Effector memory CD4-positive, alpha-beta T cell (primary cell): ENCODE data around the gene UQCRQ.

Source experiments
- DNase-seq, 3 donors: peaks; one replicate each; pipeline ENCODE4 v3.0.0-alpha.2; 2020
- H3K27ac ChIP-seq: 2 replicates; pipeline ENCODE4 v1.7.0; 2013; ENCODE audit warnings: mild to moderate bottlenecking, low read length, moderate library complexity; ENCODE audit not compliant: insufficient read depth, poor library complexity, severe bottlenecking
- H3K27me3 ChIP-seq: replicated peaks from 2 replicates; pipeline ENCODE4 v1.7.0; 2013; ENCODE audit warnings: mild to moderate bottlenecking, low read length; ENCODE audit not compliant: insufficient read depth, control insufficient read depth, poor library complexity, severe bottlenecking
- H3K36me3 ChIP-seq: 2 replicates; pipeline ENCODE4 v1.7.0; 2013; ENCODE audit warnings: mild to moderate bottlenecking, low read length, moderate library complexity; ENCODE audit not compliant: control insufficient read depth, insufficient read depth
- H3K4me1 ChIP-seq: 2 replicates; pipeline ENCODE4 v1.7.0; 2013; ENCODE audit warnings: low read length, mild to moderate bottlenecking; ENCODE audit not compliant: control insufficient read depth, insufficient read depth, poor library complexity, severe bottlenecking
- H3K4me3 ChIP-seq: 2 replicates; pipeline ENCODE4 v1.7.0; 2013; ENCODE audit warnings: low read length, low read depth, mild to moderate bottlenecking; ENCODE audit not compliant: insufficient read depth, poor library complexity, severe bottlenecking
- H3K9me3 ChIP-seq: 2 replicates; pipeline ENCODE4 v1.7.0; 2013; ENCODE audit warnings: mild to moderate bottlenecking, low read length, moderate library complexity; ENCODE audit not compliant: control insufficient read depth
- total RNA-seq, 3 donors: gene quantifications; one replicate each; lab custom pipeline; 2026; lab: John Stamatoyannopoulos, UW

Gene UQCRQ
- total RNA-seq: 25.6 to 36.1 (median 26.9) reads per million in 3 donors

DNA sequence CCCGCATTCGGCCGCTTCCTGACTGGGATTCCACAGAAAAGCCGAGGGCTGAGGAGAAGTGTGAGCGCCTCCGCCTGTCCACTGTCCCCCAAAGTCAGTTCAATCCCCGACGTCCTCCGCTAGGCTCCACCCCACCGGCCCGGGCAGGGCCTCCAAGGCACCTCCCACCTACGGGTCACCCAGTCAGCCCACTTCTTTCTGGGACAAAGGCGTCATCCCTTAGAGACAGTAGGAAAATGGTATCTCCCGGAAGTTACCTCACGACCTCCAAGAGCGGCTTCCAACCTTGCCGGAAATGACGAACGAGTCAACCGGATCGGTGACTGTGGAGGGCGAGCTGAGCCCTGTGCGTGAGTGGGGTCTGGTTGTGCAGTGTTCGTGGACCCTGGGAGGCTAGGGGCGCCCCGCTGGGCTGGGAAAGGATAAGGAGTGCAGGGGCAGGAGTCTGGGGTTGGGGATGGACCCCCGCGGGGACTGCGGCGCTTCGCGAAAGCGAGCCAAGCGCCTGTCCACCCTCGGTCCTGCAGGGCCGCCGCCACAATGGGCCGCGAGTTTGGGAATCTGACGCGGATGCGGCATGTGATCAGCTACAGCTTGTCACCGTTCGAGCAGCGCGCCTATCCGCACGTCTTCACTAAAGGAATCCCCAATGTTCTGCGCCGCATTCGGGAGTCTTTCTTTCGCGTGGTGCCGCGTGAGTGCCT, at the start of gene UQCRQ, which contains the start of gene GDF9:
UQCRQ (plus strand) TSS at position 301 of the 704 bp plus-strand sequence; CDS start at position 541, 240 bp downstream.
GDF9 (minus strand) TSS at position 128 of the 704 bp plus-strand sequence. CDS start 1,936 bp downstream, outside the sequence.
- H3K27me3 ChIP-seq: no peaks in the 10 kb centered on the region
- H3K9me3 ChIP-seq: no peaks in the 10 kb centered on the region
- H3K4me3 ChIP-seq: peak within 1 kb of the TSS; percentile 74
- peaks cover 3% of the 10 kb centered on the region for H3K36me3 ChIP-seq
- H3K4me1 ChIP-seq: peaks cover 14% of the 10 kb centered on the region
- peak; percentile 86 to 93 (median 88) for DNase-seq
- peak within 1 kb of the TSS; percentile 88 for H3K27ac ChIP-seq

DNA sequence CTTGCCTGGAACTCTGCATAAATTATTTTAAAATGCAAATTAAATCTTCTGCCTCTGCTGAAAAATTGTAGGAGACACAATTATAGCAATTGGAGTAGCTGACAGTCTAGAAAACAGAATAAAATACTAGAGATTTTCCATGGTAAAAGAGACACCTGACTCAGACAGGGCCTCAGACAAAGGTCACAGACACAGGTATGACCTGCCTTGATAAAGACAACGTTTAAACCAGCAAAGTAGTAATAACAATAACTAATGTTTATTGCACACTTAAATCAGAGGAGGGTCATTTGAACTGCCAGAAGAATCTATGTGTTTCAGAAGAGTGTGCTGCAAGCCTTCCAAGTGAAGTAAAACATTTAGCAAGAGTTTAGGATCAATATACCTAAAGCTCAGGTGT, 49.4 kb upstream of the UQCRQ start:
- Histone ChIP-seq H3K27me3 (peaks cover 25% of the 10 kb centered on the region), H3K27ac (no peak overlapping the region), H3K9me3 (no peaks in the 10 kb centered on the region), H3K4me3 (no peak overlapping the region), H3K4me1 (peaks cover 17% of the 10 kb centered on the region), H3K36me3 (no peaks in the 10 kb centered on the region)
- no peak for DNase-seq

DNA sequence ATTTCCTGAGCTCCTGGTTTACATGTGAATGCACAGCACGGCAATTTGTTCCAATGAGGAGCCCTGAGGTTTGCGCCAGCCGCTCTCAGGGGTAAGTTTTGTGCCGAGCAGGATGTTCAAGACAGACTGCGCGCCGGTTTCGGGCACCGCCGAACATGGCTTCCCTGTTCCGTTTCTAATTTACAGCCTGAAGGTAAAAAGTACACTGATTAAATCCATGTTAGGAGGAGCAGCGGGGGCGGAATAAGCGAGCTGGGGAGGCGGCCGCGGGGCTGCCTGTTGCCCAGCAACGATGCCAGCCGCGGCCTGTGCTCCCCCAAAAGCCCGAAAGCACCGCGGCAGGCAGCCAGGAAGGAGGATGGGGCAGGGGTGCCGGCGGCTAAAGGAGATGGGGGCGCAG, 47.0 kb upstream of the UQCRQ start:
- Histone ChIP-seq H3K4me1 (peaks cover 3% of the 10 kb centered on the region), H3K9me3 (no peaks in the 10 kb centered on the region), H3K4me3 (peak overlapping the region; percentile 32), H3K27ac (no peak overlapping the region), H3K27me3 (peaks cover 9% of the 10 kb centered on the region), H3K36me3 (no peaks in the 10 kb centered on the region)
- no peak for DNase-seq

DNA sequence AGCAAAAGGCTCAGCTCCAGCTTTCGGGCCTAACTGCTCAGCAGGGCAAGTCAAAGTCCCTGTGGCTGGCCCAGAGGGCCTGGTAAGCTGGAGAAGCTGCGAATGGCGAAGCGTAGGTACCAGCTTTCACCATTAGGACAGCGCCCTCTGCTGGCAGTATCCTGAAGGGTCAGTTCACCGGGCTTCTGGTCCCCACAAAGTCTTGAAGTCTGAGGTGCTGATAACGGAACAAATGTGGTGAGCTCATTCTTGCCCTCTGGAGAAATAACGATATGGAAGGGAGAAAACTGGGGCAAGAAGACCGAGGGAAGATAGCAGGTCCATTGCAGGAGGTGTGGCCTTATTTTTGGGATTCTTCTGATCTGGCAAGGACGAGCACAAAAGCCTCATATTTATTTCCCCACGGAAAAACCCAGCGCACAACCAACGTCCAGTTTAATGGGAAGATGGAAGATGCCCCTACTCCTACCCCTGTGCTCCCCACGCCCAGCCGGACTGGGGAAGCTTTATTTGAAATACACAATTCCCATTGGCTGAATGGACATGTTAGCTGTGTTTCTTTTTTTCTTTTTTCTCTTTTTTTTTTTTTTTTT, 46.2 kb upstream of the UQCRQ start:
- Histone ChIP-seq H3K27ac (no peak overlapping the region), H3K9me3 (no peaks in the 10 kb centered on the region), H3K36me3 (no peaks in the 10 kb centered on the region), H3K4me3 (peak overlapping the region; percentile 32), H3K4me1 (peaks cover 4% of the 10 kb centered on the region), H3K27me3 (peaks cover 12% of the 10 kb centered on the region)
- DNase-seq: peak; percentile 60 to 82 (median 71)

DNA sequence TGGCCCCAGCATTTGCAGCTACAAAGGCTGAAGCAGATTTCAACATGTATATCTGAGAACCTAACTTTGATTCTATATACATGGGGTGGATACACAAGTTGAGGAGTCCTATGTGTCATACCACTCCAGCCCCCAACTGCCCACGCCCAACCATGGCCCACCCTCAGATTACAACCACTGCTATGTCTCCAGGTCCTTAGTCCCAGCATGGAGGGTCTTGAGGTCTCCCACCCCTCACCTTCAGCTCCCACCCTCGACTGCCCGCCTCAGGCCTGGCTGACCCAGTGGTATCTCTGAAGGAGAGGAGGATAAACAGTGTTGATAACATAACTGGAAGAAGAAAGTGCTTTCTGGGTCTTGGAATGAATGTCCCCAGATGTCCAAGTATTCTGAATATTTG, 45.1 kb upstream of the UQCRQ start:
- Histone ChIP-seq H3K27ac (no peak overlapping the region), H3K4me3 (no peak overlapping the region), H3K4me1 (peaks cover 6% of the 10 kb centered on the region), H3K27me3 (peaks cover 21% of the 10 kb centered on the region), H3K9me3 (no peaks in the 10 kb centered on the region), H3K36me3 (no peaks in the 10 kb centered on the region)
- no peak for DNase-seq

DNA sequence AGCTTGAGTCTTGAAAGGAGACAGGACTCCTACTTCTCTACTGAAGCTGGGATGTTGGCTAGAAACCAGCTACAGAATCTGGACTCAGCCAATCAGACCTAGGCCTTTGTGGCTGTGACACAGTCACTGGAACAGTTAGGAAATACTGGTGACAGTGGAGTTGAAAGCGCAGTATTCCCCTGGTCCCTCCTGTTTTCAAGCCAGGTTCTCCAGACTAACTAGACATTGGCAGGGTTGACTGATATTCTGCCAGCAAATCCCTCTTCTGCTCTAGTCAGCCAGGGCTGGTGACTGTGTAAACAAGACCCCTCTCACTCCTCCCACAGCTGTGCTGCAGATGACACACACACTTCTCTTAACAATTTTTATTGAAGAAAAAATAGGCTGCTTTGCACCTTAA, 44.7 kb upstream of the UQCRQ start:
- peaks cover 6% of the 10 kb centered on the region for H3K4me1 ChIP-seq
- peaks cover 26% of the 10 kb centered on the region for H3K27me3 ChIP-seq
- DNase-seq: no peak

DNA sequence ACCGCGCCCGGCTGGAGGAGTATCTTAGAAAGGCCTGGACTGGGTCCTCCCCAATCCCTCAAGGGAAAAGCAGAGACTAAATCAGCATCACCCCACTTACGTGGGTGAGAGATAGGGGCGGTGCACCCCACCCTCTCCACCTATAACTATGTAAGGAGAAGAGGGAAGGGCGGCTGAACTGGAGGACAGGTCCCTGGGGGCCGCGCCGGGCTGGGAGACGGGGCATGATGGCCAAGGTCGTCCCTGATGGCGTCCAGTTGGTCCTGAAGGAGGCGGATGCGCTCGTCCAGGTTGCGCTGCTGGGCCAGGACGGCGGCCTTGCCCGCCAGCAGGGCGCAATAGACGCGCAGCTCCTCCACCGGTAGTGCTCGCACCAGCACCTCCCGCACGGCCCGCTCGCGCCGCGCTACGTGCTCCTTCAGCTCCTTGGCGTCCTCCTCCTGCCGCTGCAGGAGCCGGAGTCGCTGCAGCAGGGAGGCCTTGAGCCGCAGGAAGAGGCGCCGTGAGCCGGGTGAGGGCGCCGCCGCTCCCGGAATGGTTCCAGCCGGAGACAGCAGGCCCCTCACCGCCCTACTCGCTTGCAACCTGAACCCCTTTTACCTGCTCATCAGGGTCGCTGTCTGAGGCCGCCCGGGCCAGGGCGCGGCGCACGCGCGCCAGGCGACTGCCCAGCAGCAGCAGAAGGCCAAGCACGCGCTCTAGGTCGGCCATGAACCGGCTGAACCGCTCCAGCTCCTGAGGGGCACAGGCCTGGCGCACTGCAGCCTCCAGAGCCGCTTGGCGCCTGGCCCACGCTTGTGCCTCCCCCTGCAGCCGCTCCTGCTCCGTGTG, 43.6 kb upstream of the UQCRQ start:
- peaks cover 30% of the 10 kb centered on the region for H3K27me3 ChIP-seq
- H3K27ac ChIP-seq: no peak overlapping the region
- no peaks in the 10 kb centered on the region for H3K9me3 ChIP-seq
- peaks cover 6% of the 10 kb centered on the region for H3K4me1 ChIP-seq
- no peaks in the 10 kb centered on the region for H3K36me3 ChIP-seq
- DNase-seq: no peak
- no peak overlapping the region for H3K4me3 ChIP-seq

More for the DNA sequence above, 44.7 kb upstream of the UQCRQ start:
- no peaks in the 10 kb centered on the region for H3K36me3 ChIP-seq
- no peaks in the 10 kb centered on the region for H3K9me3 ChIP-seq
- no peak overlapping the region for H3K27ac ChIP-seq
- no peak overlapping the region for H3K4me3 ChIP-seq

DNA sequence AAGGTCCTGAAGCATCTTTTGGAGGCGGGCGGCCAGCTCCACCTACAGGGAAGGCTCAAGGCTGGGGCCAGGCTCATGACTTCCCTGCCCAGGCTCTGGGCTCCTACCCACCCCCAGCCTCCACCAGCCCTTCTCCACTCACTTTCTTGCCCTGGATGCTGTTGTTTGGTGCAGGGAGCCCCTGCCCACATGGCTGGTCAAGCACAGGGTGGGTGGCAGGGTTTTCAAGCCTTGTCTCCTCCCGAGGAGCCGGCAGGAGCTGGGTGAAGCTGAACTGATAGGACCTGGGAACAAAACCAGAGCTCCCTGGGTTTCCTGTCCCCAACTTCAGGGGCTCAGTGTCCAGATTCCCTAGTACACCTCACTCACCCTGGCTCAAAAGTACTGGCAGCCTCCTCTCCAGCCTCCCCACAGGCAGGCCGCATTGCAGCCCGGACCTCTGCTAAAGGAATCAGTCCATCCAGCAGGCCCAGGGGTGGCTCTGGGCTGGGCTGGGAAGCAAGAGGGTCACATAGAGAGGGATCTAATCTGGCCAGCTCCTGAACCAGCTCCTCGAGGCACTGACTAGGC, 42.9 kb upstream of the UQCRQ start:
- Histone ChIP-seq H3K9me3 (no peaks in the 10 kb centered on the region), H3K27ac (no peak overlapping the region), H3K36me3 (no peaks in the 10 kb centered on the region), H3K4me3 (no peak overlapping the region), H3K4me1 (peaks cover 6% of the 10 kb centered on the region), H3K27me3 (peaks cover 30% of the 10 kb centered on the region)
- DNase-seq: no peak

DNA sequence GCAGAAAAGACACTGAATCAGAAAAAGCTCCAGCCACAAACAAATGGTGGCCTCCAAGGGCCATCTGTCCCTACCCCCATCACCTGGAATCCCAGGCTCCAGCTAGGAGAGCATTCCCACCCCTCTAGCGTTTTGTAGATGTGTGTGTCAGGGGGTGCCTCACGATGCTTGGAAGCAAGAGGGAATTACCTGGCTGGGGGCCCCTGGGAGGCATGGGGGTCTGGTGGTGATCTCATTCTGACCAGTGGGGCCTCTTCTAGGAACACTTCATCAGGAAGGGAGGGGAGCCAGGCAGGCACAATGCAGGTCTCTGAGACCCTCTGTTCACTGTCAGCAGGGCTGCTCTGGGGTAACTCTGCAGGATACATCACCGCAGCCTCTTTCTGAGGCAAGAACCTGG, 42.0 kb upstream of the UQCRQ start:
- DNase-seq: no peak
- Histone ChIP-seq H3K27ac (no peak overlapping the region), H3K27me3 (peaks cover 31% of the 10 kb centered on the region), H3K36me3 (no peaks in the 10 kb centered on the region), H3K9me3 (no peaks in the 10 kb centered on the region), H3K4me1 (peaks cover 6% of the 10 kb centered on the region), H3K4me3 (no peak overlapping the region)
